BJ (cell line): ENCODE data around the gene MTSS2. TPM values are rescaled to one million over a fixed set of nuclear protein-coding genes. Genes with fewer than 3 reads are reported as not detected.

Experiments used
- CTCF ChIA-PET: fragments of 350-600 bp; formaldehyde crosslinking; extraction: SDS; loops from one replicate; lab custom pipeline; 2021; ENCODE audit warnings: antibody characterized with exemption, inconsistent platforms; lab: Yijun Ruan, JAX
- POLR2A ChIA-PET: fragments of 300-600 bp; sonication (Branson Sonifier 250); formaldehyde crosslinking; extraction: SDS; loops from one replicate; lab custom pipeline; 2021; ENCODE audit warnings: antibody characterized with exemption; lab: Charles Lee
- DNase-seq: peaks from one replicate; pipeline ENCODE4 v3.0.0-alpha.2; 2011; ENCODE audit warnings: low read depth
- H3K27me3 ChIP-seq: 2 replicates; pipeline ENCODE4 v1.6.0; 2011; ENCODE audit warnings: low read length; ENCODE audit not compliant: control insufficient read depth, insufficient read depth
- H3K36me3 ChIP-seq: 2 replicates; pipeline ENCODE4 v1.5.1; 2011; ENCODE audit warnings: low read length; ENCODE audit not compliant: control insufficient read depth, insufficient read depth
- H3K4me3 ChIP-seq: 2 replicates; pipeline ENCODE4 v1.5.1; 2011; ENCODE audit warnings: low read depth, mild to moderate bottlenecking, control low read depth, low read length
- polyA plus RNA-seq: library from polyadenylated mRNA; depleted of rRNA; stranded (reverse); fragments of >200 nt; gene quantifications from 2 replicates; pipeline ENCODE4 v1.2.3, GENCODE V29; 2011
- TF ChIP-seq, protein P1 (sequence below): IDR thresholded peaks from 2 replicates; pipeline ENCODE4 v1.5.1; 2011; ENCODE audit warnings: low read depth, mild to moderate bottlenecking, control low read depth, inconsistent platforms, low read length, moderate library complexity; ENCODE audit not compliant: insufficient read depth

Gene MTSS2
- polyA plus RNA-seq, 1 experiment: 170 TPM

DNA sequence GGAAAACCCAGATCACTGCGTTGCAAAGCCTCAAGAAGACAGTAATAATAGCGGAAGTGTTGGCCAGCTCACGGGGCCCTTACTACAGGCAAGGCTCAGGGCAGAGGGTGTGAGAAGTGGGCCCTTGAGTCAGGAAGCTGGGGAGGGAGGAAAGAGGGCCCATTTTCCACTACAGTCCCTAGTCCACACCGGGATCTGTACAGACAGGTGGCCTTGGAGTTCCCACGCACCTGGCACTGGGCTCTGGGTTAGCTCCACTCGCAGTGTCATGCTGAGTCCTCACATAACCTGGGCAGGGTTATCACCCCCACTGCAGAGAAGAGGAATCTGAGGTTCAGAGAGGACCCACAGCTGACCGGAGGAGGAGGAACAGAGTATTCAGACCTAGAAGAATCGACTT is 16.8 kb upstream of the MTSS2 start:
- no peak overlapping the region for H3K4me3 ChIP-seq
- H3K36me3 ChIP-seq: no peaks in the 10 kb centered on the region; the same call in 1 of the 2 replicates
- DNase-seq: no peak
- TF ChIP-seq, protein P1, sequence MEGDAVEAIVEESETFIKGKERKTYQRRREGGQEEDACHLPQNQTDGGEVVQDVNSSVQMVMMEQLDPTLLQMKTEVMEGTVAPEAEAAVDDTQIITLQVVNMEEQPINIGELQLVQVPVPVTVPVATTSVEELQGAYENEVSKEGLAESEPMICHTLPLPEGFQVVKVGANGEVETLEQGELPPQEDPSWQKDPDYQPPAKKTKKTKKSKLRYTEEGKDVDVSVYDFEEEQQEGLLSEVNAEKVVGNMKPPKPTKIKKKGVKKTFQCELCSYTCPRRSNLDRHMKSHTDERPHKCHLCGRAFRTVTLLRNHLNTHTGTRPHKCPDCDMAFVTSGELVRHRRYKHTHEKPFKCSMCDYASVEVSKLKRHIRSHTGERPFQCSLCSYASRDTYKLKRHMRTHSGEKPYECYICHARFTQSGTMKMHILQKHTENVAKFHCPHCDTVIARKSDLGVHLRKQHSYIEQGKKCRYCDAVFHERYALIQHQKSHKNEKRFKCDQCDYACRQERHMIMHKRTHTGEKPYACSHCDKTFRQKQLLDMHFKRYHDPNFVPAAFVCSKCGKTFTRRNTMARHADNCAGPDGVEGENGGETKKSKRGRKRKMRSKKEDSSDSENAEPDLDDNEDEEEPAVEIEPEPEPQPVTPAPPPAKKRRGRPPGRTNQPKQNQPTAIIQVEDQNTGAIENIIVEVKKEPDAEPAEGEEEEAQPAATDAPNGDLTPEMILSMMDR: no peak
- H3K27me3 ChIP-seq: no peaks in the 10 kb centered on the region
- ChIA-PET POLR2A (interaction anchor here (1.0 to 1.7 kb wide), 5 partner anchors 8 to 36 kb away, joined by 3 to 16 read pairs (median 7); no protein-coding TSS in a partner anchor), CTCF (interaction anchor here (0.8 to 3.1 kb wide), 12 partner anchors 11 to 70 kb away, joined by 3 to 22 read pairs (median 7); no protein-coding TSS in a partner anchor)

DNA sequence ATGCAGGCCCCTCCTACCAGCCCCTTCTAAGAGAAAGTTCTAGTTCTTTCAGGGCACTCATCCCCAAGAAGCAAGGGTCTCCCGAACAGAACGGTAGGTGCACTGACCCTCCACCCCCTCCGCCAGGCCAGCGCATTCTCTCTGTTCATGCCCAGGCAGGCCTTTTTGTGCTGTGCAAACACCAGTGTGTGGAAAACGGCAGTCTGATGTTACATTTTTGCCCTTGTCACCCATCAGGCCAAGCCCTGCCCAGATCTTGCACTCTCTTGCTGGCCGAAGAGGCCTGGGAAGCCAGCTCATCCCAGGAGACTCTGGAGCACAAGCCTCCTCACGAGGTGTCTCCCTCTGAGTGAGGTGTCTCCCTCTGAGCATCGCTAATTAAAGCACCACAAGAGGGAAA is 16.1 kb upstream of the MTSS2 start:
- no peaks in the 10 kb centered on the region for H3K27me3 ChIP-seq
- H3K4me3 ChIP-seq: no peak overlapping the region
- DNase-seq: no peak
- ChIA-PET CTCF (interaction anchor here (1.0 to 3.1 kb wide), 5 partner anchors 23 to 69 kb away, joined by 3 to 21 read pairs (median 11); no protein-coding TSS in a partner anchor), POLR2A (interaction anchor here (0.5 to 1.7 kb wide), 2 partner anchors 13 to 35 kb away, joined by 3 to 16 read pairs; no protein-coding TSS in a partner anchor)
- H3K36me3 ChIP-seq: no peaks in the 10 kb centered on the region; the same call in 1 of the 2 replicates
- TF ChIP-seq, protein P1: no peak

DNA sequence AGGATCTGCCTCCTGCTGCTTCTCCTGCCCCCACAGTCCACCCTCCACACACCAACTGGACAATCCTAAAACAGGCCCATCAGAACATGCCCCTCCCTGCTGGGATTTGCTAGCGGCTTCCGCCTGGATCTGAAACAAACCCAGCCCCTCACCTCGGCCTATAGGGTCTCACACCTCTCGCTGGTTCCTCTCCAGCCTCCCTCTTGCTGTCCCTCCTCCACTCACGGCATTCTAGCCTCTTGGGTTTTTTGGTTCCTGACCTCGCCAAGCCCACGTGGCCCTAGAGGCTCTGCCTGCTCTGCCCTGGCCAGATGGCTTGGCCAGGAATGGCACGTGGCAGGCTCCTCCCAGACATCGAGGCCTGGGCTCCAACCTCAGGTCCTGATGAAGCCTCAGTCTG is 15.7 kb upstream of the MTSS2 start:
- Histone ChIP-seq H3K36me3 (no peaks in the 10 kb centered on the region; the same call in 1 of the 2 replicates), H3K4me3 (no peak overlapping the region), H3K27me3 (no peaks in the 10 kb centered on the region)
- TF ChIP-seq, protein P1: no peak
- POLR2A ChIA-PET: interaction anchor here (0.5 kb wide), 1 partner anchor 36 kb away, joined by 3 read pairs; no protein-coding TSS in a partner anchor
- no peak for DNase-seq
- CTCF ChIA-PET: interaction anchor here (1.0 to 2.8 kb wide), 3 partner anchors 22 to 69 kb away, joined by 3 to 17 read pairs (median 7); no protein-coding TSS in a partner anchor

DNA sequence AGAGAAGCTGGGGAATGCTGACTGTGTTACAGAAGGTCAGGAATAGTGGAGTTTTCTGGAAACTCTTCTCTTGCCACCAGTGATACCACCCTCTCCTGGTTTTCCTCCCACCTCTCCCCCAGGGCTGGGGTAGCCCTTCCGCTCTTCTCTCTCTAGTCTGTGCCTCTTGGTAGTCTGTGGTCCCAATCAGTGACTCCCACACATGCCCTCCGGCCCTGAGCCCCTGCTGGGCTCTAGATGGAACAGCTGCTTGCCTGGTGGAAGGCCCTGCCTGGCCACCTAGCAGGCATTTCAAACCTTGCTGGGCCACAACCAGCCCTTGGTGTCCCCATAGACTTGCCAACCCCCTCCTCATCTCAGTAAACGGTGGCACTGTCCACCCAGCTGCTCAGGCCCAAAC is 15.2 kb upstream of the MTSS2 start:
- CTCF ChIA-PET: interaction anchor here (0.6 to 2.8 kb wide), 4 partner anchors 9 to 70 kb away, joined by 3 to 17 read pairs (median 9); no protein-coding TSS in a partner anchor
- no peaks in the 10 kb centered on the region; the same call in 1 of the 2 replicates for H3K36me3 ChIP-seq
- POLR2A ChIA-PET: no interaction called here
- no peak overlapping the region for H3K4me3 ChIP-seq
- no peaks in the 10 kb centered on the region for H3K27me3 ChIP-seq
- TF ChIP-seq, protein P1: no peak
- DNase-seq: no peak

DNA sequence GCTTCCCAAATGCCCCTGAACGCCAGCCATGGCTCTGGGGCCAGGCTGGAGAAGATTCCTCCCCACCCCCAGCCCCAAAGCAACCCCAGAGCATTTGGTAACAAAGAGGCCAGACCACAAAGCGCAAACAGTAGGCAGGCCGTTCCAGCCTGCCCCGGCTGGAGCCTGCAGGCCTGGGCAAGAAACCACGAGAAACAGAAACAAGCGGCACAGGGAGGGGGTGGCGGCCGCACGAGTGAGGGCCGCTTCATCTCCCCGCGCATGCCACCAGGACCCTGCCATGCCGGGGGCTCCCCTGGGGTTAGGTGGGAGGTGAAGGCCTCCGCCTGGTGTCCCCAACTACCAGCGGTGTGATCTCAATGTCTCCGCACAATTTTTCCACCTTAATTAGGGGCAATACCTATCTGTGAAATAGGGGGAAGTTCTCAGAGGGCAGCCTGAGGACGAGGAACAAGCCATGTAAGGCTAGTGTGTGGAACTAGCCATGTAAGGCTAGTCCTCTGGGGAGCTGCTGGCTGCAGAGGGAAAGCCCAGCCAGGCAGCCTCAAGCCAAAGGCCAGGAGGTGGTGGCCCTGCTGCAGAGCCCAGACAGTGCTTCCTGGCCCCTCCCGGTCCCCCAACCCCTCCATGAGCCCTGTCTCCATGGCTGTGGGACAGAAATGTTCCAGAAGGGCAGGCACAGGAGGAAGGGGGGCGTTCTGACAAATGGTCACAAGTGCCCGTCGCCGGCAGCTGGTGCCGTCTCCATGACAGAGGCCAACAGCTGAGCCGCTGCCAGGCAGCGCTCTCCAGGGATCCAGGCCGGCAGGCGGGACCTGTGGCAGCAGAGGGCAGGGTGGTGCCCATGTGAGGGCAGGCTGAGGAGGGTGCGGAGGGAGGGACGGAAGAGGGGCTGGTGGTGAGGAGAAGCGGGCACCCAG is 14.5 kb upstream of the MTSS2 start:
- ChIA-PET CTCF (interaction anchor here (0.6 to 2.5 kb wide), 3 partner anchors 9 to 38 kb away, joined by 3 to 13 read pairs (median 5); no protein-coding TSS in a partner anchor), POLR2A (no interaction called here)
- Histone ChIP-seq H3K27me3 (no peaks in the 10 kb centered on the region), H3K36me3 (no peaks in the 10 kb centered on the region; the same call in 1 of the 2 replicates), H3K4me3 (no peak overlapping the region)
- no peak for DNase-seq
- TF ChIP-seq, protein P1: no peak
